Inflammatory macrophage treated with lipopolysaccharide for 1 hour (primary cell): ENCODE data around the gene SLC66A1.

Source experiments
- DNase-seq, 2 donors: peaks; one replicate each; pipeline ENCODE4 v3.0.0-alpha.2; 2020 to 2022

Gene SLC66A1

DNA sequence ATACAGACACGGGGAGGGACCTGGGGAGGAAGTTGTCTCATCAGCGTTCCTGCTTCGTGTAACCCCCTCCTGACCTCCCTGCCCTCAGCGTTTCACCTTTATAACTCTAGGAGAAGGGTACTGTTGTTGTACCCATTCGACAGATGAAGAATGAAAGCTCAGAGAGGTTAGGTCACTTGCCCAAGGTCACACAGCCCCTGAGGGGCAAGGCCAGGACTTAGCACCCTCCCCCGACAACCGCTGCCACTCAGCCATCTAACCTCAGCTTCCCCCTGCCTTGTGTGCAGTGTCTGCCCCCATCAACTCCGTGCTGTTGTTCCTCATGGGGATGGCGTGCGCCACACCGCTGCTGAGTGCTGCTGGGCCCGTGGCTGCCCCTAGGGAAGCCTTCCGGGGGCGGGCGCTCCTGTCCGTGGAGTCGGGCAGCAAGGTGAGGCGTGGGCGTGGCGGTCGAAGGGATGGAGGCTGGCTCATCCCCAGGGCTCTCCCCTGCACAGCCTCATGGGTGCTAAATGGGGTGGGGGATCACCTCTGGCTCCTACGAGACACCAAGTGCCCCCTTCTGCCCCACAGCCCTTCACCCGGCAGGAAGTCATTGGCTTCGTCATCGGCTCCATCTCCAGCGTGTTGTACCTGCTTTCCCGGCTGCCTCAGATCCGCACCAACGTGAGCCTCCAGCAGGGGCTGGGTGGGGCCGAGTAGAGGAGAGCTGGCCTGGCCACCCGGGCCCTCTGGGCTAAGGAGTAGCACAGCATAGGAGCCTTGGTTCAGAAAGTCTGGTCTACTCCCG is 14.0 kb downstream of the SLC66A1 start:
- no peak for DNase-seq

- DNase-seq = no peak
Observed at GRCh38 chr1:19326748-19327065, 14.6 kb downstream of the SLC66A1 start.

DNA sequence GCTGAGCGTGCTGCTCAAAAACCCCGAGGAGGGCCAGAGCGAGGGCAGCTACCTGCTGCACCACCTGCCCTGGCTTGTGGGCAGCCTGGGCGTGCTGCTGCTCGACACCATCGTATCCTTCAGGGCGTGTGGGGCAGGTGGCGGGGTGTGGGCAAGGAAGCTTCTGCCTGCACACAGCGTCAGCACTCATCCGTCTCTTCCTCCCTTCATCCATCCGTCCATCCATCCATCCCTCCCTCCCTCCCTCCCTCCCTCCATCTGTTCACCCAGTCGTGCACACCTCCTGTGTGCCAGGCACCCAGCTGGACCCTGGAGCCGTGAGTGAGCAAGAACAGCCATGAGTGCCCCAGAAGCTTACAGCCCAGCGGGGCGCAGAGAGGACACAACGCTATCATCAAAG is 15.2 kb downstream of the SLC66A1 start:
- DNase-seq = no peak

DNA sequence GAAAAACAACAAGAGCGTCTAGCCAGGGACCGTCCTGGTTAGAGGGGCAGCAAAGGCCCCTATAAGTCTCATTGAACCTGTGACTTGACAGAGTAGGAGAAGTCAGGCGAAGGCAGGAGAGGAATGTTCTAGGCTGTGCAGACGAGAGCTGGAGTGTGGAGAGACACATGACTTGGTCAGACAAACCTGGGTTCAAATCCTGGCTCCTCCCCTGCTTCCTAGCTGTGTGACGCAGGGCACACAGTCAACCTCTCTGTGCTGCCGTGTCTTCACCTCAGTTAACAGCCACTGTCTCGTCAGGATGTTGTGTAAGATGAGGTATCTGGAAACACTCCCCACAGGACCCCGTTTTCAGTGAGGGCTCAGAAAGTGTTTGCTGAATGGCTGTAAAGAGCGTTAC is 15.6 kb downstream of the SLC66A1 start:
- DNase-seq = no peak

GRCh38 chr1:19328486-19328885 is 16.4 kb downstream of the SLC66A1 start:
- no peak for DNase-seq

- no peak for DNase-seq
Observed at GRCh38 chr1:19329188-19329587, 17.1 kb downstream of the SLC66A1 start.

- DNase-seq = no peak
Observed at GRCh38 chr1:19329611-19330010, 17.5 kb downstream of the SLC66A1 start.

DNA sequence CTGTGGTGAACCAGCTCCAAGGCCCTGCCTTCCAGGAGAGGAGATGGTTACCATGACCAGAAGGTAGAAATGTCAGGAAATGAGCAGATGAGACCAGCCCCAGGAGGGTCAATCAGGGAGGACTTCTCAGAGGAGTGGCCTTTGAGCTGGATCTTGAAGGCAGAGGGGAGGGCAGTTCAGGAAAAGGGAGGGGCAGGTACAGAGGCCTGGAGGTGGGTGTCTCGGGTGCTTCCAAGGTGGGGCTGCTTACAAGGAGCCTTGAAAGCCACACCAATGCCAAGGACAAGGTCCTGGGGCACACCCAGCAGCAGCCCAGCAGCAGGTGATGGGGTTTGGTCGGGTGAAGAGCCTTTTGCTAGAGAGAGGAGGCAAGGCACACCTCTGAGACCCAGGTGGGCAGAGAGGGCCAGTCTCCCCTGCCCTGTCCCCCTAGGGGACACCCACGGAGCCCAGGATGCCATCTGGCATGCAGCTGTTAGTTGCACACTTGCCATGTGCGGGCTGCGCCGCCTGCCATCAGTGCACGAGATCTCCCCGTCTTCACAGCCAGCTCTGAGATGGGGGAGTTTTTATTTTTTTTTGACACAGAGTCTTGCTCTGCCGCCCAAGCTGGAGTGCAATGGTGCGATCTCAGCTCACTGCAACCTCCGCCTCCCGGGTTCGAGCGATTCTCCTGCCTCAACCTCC is 18.5 kb downstream of the SLC66A1 start:
- DNase-seq = no peak

DNA sequence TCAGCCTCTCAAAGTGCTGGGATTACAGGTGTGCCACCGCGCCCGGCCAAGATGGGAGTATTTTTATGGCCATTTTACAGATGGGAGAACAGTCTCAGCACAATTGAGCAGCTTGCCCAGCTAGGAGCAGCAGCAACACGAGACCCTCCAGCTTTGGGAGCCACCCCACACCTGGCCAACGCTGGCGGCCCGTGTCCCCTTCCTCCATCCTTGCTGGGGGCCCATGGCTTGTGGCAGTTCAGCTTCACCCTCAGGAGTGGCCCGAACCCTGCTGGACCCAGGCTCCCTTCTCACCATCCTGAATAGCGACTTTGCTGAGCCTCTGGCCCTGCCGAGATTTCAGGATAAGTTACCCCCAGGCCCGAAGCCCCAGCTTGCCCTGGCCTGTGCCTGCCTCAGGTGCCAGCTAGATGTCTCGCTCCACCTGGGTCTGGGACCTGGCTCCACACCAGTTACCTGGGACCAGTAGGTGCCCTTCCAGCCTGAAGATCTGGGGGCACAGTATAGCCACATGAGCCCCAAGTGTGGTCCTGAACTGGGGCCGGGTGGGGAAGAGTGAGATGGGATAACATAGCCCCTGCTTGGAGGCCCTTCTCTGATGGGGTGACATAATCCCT is 19.2 kb downstream of the SLC66A1 start:
- DNase-seq = no peak

GRCh38 chr1:19332832-19333231 is 20.7 kb downstream of the SLC66A1 start:
- no peak for DNase-seq

- DNase-seq = no peak
Observed at GRCh38 chr1:19333587-19334354, 21.6 kb downstream of the SLC66A1 start.

DNA sequence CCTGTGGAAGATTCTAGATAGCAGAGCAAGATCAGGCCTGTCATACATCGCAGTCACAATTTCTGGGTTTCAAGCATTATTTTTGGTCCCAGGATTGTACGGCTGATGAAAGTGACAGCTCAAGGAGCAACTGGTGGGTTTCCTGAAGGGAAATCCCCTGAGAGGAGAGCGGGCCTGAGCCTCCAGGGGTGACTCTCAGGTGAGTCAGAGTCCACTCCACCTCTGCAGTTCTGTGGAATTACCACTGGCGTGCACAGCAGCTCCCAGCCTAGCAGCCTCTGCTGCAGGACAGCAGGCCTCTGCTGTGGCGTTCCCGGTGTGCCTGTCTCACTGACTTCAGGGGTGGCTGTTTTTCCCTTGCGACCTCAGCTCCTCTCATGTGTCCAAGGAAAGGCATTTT is 24.4 kb downstream of the SLC66A1 start:
- no peak for DNase-seq

DNA sequence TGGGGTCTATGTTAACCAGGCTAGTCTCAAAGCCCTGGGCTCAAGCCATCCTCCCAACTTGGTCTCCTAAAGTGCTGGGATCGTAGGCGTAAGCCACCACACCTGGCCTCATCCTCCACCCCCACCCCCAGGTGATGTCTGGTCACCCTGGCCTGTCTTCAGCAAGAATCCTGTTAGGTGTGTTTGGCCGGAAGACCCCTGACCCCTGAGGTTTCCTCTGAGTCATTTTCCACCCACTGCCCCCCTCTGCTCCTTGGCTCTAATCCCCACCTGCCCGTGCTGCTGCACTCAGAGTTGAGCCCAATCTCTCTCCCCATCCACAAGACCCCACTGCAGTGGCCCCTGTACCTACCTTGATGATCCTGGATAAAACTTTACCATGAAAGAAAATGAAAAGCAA is 25.2 kb downstream of the SLC66A1 start:
- no peak for DNase-seq

- no peak for DNase-seq
Observed at GRCh38 chr1:19338323-19338762, 26.2 kb downstream of the SLC66A1 start.

GRCh38 chr1:19339214-19339861 is 27.2 kb downstream of the SLC66A1 start:
- no peak for DNase-seq

- no peak for DNase-seq
Observed at GRCh38 chr1:19340387-19340937, 28.3 kb downstream of the SLC66A1 start.

GRCh38 chr1:19341201-19342061 is 29.3 kb downstream of the SLC66A1 start:
- peak; percentile 49 to 91 for DNase-seq

DNA sequence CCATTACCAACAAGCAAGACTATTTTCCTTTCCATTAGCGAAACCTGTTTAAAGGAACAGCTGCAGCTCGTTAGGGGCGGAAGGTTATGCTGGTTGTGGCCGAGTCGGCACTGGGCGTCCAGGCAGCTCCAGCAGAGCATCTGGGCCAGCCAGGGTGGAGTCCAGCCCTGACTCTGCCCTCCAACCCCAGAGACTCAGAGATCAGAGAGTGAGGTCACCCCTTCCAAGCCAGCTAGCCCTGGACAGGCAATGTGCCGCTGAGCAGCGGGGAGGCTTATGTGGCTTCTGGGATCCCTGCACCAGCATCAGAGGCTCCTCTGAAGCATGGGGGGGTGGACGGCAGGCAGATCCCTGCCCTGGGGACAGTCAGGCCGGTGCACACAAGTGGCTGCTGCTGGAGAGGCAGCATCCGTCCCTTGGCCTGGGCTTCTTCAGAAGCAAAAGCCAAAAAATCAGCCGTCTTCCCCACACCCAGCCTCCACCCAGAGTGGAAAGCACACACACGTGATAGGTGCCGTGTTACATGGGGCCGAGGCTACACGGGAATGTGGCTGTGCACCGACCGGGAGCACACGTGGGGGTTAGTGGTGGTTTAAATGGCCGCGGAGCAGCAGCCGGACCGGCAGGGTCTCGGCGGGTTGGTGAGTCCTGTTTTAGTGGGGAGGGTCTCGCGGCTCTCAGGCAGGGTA is 30.1 kb downstream of the SLC66A1 start:
- DNase-seq = no peak

DNA sequence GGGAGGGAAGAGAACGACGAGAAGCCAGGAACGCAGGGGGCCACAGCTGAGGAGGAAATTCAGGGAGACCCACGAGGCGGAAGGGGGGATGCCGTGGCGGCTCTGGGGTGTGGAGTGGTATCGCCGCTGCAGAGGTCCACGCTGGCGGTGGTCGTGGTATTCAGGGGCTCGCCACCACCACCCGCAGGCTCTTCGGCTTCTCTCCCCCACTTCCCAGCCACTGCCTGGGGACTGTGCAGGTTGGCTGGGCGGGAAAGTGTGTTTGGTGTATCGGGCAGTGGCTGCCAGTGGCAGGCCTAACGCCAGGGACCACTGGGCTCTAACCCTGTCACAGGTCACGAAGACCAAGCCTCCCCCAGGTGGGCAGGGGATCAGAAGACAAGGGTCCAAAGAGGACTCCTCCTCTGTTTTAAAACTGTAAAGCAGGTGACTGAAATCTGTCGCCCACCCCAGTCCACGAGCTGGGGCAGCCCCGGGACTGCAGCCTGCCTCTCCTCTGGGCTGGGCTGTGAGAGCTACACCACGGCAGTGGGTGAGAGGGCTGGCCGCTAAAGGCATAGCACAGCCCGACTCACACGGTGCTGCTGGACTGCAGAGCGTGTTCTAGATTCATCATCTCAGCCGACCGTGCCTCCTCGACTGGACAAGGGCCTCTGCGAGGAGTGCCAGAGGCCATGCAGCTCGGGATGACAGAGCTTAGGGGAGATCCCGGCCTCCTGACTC is 30.9 kb downstream of the SLC66A1 start:
- DNase-seq = no peak
